HG02798 (cell line): ENCODE measurements around the gene EML2.
"Not testable (repeated sequence)": the region's sequence is repeated elsewhere in the genome, so short reads cannot be mapped to it uniquely, and the experiment has no call there.

Experiments used
- ATAC-seq: cut with Tn5 transposase; IDR thresholded peaks from one replicate; pipeline ENCODE4 v1.9.1; 2021; ENCODE audit warnings: mild to moderate bottlenecking; ENCODE audit not compliant: unreplicated experiment, poor library complexity

EML2 gene

DNA sequence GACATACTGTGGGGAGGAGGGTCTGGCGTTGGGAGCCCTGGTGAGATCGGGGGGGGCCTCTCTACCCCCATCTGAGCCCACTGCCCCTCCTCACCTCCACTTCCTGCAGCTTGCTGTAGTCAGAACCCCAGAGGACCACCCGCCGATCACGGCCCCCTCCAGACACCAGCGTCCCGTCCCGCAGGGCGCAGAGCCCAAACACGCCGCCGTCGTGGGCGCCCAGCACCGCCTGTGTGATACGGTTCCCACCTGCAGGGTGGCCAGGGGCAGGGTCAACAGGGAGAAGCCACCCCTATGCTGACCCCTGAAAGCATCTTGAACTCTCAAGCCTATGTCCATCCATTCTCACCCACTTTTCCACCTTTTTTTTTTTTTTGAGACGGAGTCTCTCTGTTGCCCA is 17.8 kb downstream of the EML2 start:
- ATAC-seq: no peak

DNA sequence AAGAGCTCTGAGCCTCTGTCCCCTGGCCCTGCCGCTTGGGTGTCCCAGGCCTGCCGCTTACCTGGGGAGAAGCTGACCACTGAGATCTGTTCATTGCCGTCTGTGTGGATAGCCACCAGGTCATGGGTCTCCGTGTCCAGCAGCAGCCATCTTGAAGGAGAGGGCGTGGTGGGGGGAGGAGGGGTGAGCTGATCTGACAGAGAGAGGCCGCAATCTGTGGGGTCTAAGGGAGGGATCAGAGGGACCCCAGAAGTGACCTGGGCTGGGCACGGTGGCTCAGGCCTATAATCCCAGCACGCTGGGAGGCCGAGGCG is 22.5 kb downstream of the EML2 start:
- ATAC-seq: no peak

DNA sequence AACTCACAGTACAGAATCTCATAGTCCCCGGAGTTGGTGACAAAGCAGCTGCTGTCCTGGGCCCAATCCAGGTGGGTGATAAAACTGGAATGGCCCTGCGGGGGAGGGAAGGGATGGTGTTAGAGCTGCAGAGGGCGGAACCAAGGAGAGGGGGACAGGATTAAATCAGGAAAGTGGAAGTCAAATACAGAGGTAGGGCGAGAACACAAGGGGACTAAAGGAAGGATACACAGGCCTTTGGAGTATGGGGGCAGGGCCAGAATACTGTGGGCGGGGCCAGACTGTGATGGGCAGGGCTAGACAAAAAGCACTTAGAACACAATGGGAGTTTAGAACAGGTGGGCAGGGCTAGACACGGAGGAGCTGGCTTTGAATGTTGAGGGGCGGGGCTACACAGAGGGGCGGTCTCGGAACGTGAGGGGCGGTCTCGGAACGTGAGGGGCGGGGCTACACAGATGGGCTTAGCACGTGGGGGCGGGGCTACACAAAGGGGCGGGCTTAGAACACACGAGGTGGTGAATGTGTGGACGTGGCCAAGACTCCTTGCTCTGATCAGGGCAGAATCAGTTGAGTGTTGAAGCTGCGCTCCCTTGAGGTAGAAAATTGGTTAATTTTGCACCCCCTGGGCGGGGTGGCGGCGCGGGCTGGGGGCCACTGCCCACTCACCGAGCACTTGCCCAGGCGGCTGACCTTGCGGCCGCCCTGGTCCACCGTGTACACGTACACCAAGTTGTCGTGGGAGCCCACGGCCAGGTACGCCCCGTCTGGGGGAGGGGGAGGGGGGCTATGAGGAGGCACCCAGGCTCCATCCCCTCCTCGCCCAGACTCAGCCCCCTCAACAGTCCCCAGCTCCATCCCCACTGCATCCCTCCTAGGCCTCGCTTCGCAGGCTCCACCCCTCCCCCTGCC is 23.1 kb downstream of the EML2 start:
- ATAC-seq: peak; percentile 57

DNA sequence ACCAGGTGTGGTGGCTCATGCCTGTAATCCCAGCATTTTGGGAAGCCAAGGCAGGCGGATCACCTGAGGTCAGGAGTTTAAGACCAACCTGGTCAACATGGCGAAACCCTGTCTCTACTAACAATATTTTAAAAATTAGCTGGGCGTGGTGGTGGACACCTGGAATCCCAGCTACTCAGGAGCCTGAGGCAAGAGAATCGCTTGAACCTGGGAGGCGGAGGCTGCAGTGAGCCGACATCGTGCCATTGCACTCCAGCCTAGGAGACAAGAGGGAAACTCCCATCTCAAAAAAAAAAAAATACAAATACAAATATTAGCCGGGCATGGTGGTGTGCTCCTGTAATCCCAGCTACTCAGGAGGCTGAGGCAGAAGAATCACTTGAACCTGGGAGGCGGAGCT is 24.1 kb downstream of the EML2 start:
- ATAC-seq: not testable (repeated sequence)

DNA sequence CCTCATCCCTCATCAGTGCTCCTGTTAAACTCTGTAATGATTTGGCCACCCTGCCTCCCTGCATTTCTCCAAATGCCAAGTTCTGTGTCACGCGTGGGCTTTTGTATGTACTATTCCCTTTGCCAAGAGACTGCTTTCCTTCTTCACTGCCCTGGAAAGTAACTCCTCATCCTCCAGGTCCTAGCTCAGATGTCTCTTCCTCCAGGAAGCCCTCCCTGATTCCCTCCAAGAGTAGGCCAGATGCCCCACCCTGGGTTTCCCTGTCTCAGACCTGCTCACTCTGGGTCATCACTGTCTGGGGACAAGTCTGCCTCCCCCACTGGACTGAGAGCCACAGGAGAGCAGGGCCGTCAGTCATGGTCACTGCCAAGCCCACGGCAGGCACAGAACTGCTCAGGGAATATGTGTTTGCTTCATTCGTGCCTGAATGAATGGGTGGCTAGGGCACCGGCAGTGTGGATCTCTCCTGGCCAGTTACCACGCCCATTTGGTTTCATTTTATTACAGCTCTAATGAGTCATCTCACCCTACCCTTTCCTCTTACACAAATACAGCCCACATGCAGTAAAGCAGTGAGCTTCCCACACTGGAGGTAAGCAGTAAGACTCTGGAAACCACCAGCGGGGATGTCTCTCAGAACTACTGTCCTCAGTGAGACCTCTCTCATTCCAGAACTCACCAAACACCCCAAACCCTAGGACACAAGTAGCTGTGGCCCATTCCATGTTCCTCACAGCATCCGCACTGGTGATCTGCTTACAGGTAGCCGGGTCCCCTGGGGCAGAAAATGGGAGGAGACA is 25.1 kb downstream of the EML2 start:
- peak; percentile 55 for ATAC-seq

DNA sequence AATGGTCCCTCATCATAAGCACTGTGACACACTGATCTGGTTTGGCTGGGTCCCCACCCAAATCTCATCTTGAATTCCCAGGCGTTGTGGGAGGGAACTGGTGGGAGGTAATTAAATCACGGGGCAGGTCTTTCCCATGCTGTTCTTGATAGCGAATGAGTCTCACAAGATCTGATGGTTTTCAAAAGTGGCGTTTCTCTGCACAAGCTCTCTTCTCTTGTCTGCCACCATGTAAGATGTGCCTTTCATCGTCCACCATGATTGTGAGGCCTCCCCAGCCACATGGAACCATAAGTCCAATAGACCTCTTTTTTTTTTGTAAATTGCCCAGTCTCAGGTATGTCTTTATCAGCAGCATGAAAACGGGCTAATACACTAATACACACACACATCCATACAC is 30.2 kb downstream of the EML2 start:
- ATAC-seq: no peak

DNA sequence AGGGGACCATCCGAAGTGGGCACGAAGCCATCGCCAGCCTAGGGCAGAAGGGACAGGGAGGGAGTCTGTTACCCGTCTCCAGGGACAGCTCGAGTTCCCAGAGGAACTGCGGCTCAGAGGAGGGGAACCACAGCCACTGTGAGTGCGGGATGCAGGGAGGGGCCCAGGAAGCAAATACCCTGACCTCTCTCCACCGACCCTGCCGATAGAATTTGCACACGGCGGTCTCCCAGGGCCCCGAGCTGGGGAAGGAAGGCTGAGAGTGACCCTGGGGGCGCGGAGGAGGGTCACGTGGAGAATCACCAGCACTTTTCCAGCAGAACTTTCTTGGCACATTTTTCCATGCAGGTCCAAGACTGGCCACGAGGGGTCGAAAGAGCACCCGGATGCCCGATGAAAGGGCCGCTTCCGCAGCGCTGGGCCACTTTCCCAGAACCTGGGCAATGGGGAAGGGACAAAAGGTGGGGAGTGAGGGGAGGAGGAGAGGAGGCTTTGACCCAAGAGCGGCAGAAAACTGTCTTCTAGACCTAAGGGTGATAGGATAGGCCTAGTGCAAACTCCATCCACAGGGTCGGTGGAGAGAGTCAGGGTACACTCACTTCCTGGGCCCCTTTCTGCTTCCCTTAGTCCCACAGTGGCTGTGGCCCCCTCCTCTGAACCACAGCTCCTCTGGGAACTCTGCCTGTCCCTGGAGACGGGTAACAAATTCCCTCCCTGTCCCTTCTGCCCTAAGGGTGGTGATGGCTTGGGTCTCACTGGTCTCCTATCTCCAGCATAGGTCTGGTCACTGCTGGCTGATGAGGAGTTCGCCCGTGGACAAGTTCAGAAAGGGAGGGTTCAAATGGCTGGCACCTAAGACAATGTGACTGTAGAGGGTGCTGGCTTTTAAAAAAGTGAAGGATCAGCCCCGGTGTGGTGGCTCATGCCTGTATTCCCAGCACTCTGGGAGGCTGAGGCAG is 31.8 kb downstream of the EML2 start:
- no peak for ATAC-seq

DNA sequence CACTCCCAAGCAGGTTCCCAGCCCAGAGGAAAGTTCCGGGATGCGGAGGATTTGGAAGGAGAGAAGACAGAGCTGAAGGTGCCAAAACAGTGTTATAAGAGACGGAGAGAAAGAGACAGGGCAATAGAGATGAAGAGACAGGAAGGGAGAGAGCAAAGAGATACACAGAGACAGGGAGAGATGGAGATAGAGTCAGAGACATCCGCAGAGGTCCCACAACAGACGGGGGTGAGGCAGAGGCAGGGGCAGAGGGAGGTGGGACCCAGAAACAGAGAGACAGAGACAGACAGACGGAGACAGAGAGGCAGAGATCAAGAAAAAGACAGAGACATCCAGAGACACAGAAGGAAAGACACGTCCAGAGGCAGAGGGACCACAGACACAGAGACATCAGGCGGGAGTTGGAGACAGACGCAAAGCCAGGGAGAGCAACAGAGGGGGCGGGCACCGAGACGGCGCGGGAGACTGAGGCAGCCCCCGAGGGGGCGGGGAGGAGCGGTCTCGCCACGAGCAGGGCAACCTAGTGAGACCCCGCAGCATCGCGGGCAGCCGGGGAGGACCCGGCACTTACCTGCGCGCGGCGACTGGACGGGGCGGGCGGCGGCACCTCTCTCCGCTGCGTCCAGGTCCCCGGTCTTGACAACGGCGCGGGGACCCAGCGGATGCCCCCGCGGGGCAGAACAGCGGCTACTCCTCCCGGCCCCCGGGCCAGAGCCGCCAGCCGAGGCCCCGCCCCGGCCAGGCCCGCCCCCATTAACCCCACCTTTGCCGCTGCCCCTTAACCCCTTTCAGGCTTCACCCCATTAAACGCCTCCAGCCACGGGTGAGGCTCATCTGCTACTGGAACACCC is 37.4 kb downstream of the EML2 start, which contains the start of gene GPR4:
GPR4 (minus strand) TSS at position 689 of the 851 bp plus-strand sequence. CDS start 10,346 bp downstream, outside the sequence.
- no peak for ATAC-seq

DNA sequence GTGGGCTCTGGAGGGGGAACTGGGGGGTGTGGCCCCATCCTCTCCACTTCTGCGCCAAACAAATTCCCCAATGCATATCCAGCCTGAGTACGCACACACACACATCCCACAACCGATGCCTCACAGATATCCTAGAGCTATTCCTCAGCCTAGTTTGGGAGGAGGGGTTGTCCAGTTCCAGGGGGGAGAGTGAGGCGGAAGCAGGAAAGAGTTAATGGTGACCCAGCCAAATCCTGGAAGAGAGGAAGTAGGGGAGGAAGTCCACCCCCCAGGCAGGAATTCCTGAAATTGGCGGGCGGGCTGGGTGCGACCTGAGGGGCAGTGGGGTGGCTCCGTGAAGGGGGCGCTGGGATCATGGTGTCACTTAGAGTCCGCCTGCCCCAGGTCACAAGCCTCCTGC is 38.1 kb downstream of the EML2 start:
- ATAC-seq: no peak

DNA sequence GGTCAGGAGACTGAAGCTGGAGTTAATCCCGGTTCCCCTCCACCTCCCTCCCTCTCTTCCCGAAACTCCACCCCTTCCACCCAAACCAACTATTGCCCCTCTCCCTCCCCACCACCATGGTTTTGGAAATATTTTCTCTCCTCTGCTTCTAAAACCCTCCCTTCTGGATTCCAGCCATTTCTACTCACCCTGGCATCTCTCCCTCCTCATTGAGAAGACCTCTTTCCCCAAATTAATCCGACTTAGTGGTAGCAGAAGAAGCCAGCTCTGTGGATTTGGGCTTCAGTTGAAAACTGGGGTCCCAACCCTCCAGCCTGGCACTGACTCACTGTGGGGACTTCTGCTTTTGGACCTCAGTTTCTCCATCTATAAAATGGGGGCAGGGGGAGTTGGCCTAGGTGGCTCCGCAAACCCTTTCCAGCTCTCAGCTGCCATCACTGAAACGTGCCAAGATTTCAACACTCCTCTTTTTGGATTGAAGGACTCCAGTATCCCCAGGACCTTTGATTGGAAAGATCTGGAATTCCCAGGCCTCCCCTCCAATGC is 38.8 kb downstream of the EML2 start:
- ATAC-seq: no peak

DNA sequence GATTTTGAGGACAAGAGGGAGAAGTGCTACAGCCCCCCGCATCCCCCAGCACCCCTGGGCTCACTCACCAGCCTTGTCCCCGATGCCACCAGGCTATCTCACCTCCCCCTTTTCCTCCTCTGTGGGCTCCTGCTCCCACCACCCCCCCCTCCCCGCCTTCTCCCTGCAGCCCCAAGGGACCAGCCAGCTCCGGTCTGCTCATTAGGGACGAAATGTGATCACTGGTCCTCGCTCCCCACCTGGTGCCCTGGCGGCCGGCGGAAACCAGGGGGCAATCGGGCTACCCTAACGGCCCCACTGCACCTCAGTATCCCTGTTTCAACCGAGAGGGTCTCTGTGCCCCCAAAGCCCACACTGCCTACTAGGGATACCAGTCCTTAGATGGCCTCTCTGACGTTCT is 39.9 kb downstream of the EML2 start:
- ATAC-seq: no peak

DNA sequence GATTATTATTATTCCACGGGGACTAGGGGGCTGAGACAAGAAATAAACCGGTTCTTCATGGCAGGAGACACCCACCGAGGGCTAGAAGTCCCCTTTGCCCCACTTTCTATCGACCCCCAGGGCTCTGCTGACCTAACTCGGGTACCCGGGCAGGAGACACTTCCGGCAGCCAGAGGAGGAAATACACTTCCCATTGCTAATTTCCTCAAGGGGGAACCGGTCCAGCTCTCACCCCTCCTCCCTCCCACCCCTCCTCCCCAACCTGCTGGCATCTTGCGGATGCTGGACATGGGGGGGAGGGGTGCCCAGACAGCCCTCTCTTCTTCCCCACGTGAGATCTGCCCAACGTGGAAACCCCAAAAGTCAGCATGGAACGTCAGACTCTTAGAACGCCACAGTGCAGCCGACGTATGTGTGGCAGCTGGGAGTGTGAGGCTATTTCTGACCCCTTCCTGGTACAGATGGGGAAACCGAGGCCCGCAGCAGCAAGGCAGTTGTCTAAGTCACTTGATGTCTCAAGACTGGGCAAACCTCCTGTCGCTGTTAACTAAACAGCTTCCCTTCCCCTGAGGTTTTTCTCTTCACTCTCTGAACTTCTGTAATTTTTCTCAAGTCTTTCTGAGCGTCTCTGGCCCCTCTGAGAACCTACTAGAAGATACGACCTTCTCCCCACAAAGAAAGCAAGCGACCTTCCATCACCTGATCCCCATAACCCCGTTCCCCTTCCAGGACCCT is 40.8 kb downstream of the EML2 start:
- no peak for ATAC-seq

DNA sequence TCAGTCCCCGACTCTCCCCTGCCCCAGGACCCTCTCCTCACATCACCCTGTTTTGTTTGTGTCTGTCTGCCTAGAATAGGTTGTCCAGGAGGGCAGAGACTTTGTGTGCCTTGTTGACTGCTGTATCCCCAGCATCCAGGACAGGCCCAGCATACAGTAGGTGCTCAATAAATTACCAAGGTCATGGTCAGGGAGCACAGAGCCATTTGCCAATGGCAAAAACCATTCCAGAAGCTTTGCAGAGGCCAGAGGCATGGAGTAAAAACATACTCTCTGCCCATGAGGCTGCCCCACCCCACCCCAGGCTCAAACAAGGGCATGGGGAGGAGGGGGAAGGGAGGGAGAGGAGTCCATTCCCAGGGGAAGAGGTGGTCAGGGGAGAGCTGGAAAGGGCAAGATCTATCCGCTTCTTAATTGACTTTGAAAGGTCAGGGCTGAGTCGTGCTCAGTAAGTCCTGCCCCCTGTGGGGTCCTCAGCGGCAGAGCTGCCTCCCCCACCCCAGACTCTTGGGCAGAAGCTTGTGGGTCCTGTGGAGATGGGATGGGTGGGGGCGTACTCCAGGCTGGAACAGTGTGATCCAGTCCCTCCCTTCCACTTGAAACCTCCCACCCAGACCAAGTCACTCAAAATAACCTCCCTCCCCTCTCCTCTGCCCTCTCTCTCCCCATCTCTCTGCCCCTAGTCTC is 41.6 kb downstream of the EML2 start:
- no peak for ATAC-seq

DNA sequence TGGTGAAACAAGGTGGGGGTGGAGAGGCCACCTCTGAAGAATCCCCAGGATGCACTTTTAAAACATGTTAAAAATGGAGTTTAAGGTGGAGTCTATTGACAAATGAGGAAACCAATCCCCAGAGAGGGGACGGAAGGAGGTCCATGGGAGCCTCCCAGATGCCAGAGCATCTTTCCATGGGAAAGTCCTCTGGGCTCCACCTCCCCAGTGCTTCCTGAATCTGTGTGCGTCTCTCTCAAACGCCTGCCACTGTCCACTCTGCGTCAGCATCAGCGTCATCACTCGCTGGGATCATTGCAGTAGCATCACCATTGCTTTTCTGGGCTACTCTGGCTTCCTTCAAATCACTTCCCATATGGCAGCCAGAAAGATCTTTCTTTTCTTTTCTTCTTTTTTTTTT is 43.4 kb downstream of the EML2 start:
- ATAC-seq: no peak

DNA sequence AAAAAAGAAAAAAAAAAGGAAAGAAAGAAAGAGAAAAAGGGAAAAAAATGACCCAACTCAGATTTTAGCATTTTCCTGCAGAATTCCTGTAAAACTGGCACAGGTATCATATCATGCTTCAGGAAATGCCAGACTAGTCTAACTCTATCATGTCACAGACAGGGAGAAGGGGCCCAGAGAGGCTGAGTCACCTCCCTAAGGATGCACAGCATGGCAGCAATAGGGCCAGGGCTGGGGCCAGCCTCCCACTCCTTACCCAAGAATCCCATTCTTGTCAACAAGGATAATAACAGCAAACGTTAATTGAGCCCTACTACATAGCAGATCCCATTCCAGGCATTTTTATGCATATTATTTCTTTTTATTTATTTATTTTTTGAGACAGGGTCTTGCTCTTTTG is 45.7 kb downstream of the EML2 start:
- no peak for ATAC-seq

DNA sequence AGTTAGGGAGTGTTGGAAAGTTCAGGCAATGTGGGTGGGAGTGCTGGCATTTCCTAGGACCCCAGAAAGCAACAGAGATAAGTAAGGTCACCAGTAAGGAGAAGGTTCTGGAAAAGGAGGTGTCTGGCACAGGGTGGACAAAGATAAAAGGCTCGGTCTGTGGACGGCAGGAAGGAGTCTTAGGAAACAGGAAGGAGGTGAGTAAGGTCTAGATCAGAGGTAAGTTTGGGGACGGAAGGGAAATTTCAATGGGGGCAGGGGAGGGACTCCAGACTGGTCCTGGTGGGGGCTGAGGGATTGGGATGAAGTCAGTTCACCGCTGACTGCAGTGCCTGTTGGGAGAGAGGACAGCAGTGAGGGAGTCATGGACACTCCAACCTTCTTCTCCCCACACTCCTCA is 46.8 kb downstream of the EML2 start:
- ATAC-seq: no peak

DNA sequence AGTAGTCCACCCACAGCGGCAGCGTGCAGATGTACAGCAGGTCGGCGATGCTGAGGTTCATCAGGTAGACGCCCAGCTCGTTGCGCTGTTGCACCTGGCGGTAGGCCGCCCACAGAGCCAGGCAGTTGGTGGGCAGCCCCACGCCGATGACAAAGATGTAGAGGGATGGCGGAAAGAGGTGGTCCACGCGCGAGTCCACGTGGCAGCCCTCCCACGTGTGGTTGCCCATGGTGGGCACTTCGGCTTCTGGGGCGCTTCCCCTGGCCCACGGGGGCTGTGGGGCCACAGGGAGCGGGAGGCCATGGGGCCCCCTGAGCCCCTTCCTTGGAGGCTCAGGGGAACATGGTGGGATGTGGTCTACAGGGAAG is 47.6 kb downstream of the EML2 start:
- ATAC-seq: no peak

DNA sequence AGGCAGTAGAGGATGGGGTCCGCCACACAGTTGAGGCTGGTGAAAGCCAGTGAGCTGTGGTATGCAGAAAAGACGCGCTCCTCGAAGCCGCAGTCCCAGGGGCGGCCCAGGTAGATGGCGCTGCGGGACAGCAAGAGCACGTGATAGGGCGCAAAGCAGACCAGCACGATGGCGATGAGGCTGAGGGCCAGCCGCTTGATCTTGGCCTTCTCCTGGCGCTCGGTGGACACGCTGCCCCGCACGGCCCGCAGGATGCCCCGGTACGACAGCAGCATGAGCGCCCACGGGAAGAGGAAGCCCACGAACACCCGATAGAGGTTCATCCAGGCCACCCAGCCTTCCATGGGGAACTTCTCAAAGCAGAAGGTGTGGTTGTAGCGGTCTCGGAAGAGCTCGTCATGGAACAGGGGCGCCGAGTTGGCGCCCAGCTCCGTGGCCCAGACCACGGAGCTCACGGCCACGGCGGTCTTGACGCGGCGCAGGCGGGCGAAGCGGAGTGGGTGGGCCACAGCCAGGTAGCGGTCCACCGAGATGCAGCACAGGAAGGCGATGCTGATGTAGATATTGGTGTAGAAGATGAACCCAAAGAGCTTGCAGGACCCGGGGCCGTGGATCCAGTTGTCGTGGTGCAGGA is 48.1 kb downstream of the EML2 start:
- no peak for ATAC-seq
